DND-41 (cell line): ENCODE measurements around the gene UPB1.

Experiments used
- ATAC-seq: fragments of 200-7000 bp; cut with Tn5 transposase; 3 replicates; pipeline ENCODE4 v1.9.1; 2021; ENCODE audit warnings: low read depth; ENCODE audit not compliant: insufficient read depth
- DNase-seq: peaks from one replicate; pipeline ENCODE4 v3.0.0-alpha.2; 2020
- H2AFZ ChIP-seq: 2 replicates; pipeline ENCODE4 v1.6.0; 2012; ENCODE audit warnings: low read depth, low read length
- H3K27ac ChIP-seq: 2 replicates; pipeline ENCODE4 v1.5.1; 2012; ENCODE audit warnings: low read length, inconsistent platforms
- H3K27me3 ChIP-seq: fragments of 200-600 bp; sonication (generic); 2 replicates; pipeline ENCODE4 v1.6.0; 2012; ENCODE audit warnings: low read length, mild to moderate bottlenecking, inconsistent platforms; ENCODE audit not compliant: insufficient read depth, poor library complexity
- H3K36me3 ChIP-seq: 2 replicates; pipeline ENCODE4 v1.5.1; 2012; ENCODE audit warnings: low read length, inconsistent platforms; ENCODE audit not compliant: insufficient read depth
- H3K4me1 ChIP-seq: 2 replicates; pipeline ENCODE4 v1.5.1; 2012; ENCODE audit warnings: mild to moderate bottlenecking, low read length; ENCODE audit not compliant: insufficient read depth
- H3K4me2 ChIP-seq: 2 replicates; pipeline ENCODE4 v1.6.0; 2012; ENCODE audit warnings: mild to moderate bottlenecking, moderate library complexity, low read length, inconsistent platforms; ENCODE audit not compliant: insufficient read depth
- H3K4me3 ChIP-seq, 2 experiments: fragments of 200-600 bp in 1 of 2; shearing (Covaris generic) in 1 of 2; 2 replicates each; pipeline ENCODE4 v1.5.1; 2012 to 2016; ENCODE audit warnings: inconsistent platforms in 2 of 2, low read length in 2 of 2, mild to moderate bottlenecking in 2 of 2, low read depth in 1 of 2, moderate library complexity in 1 of 2
- H3K79me2 ChIP-seq: 2 replicates; pipeline ENCODE4 v1.6.0; 2012; ENCODE audit warnings: low read length, inconsistent platforms; ENCODE audit not compliant: insufficient read depth
- H3K9ac ChIP-seq: 2 replicates; pipeline ENCODE4 v1.6.0; 2012; ENCODE audit warnings: low read depth, mild to moderate bottlenecking, inconsistent platforms, low read length, moderate library complexity
- H3K9me3 ChIP-seq: 2 replicates; pipeline ENCODE4 v1.5.1; 2012; ENCODE audit warnings: low read length, moderate library complexity, mild to moderate bottlenecking, inconsistent platforms; ENCODE audit not compliant: insufficient read depth, severe bottlenecking
- H4K20me1 ChIP-seq: 2 replicates; pipeline ENCODE4 v1.6.0; 2012; ENCODE audit warnings: low read length; ENCODE audit not compliant: insufficient read depth
- EZH2 ChIP-seq: IDR thresholded peaks from 3 replicates; pipeline ENCODE4 v1.6.1; 2012; ENCODE audit warnings: borderline replicate concordance, low read depth, mild to moderate bottlenecking, moderate library complexity, low read length, inconsistent platforms; ENCODE audit not compliant: severe bottlenecking
- TF ChIP-seq, protein P1 (sequence below): IDR thresholded peaks from 2 replicates; pipeline ENCODE4 v1.5.1; 2012; ENCODE audit warnings: borderline replicate concordance, low read length, moderate library complexity, mild to moderate bottlenecking; ENCODE audit not compliant: poor library complexity, severe bottlenecking; ENCODE audit errors: extremely low read depth

The UPB1 gene

DNA sequence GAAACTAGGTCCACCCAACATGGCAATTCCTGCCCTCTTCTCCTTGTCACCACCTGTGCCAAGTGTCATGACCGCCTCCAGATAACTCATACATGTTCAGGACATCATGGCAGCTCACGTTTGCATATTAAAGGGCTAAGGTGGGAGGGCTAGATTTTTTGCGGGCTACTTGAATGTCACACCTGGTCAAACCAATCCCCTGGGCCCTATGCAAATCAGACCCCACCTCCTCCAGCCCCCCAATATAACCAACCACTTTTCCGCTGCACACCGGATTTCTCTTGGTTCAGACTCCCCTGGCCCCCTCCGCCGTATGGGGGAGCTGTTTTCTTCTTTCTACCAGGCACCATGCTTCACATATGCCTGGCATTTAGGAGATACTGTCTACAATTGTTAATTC is 12.6 kb downstream of the UPB1 start:
- no peak overlapping the region for H3K4me2 ChIP-seq
- ATAC-seq (no peak), DNase-seq (no peak)
- no peaks in the 10 kb centered on the region for H3K27me3 ChIP-seq
- H3K4me3 ChIP-seq, result no peak overlapping the region
- H3K4me1 ChIP-seq, result peaks cover 4% of the 10 kb centered on the region; the same call in 1 of the 2 replicates
- no peaks in the 10 kb centered on the region for H4K20me1 ChIP-seq
- H3K79me2 ChIP-seq, result no peaks in the 10 kb centered on the region
- no peak overlapping the region for H3K27ac ChIP-seq
- H3K36me3 ChIP-seq, result no peaks in the 10 kb centered on the region
- TF ChIP-seq, protein P1, sequence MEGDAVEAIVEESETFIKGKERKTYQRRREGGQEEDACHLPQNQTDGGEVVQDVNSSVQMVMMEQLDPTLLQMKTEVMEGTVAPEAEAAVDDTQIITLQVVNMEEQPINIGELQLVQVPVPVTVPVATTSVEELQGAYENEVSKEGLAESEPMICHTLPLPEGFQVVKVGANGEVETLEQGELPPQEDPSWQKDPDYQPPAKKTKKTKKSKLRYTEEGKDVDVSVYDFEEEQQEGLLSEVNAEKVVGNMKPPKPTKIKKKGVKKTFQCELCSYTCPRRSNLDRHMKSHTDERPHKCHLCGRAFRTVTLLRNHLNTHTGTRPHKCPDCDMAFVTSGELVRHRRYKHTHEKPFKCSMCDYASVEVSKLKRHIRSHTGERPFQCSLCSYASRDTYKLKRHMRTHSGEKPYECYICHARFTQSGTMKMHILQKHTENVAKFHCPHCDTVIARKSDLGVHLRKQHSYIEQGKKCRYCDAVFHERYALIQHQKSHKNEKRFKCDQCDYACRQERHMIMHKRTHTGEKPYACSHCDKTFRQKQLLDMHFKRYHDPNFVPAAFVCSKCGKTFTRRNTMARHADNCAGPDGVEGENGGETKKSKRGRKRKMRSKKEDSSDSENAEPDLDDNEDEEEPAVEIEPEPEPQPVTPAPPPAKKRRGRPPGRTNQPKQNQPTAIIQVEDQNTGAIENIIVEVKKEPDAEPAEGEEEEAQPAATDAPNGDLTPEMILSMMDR, result no peak
- no peak for TF ChIP-seq EZH2
- H2AFZ ChIP-seq, result no peak overlapping the region
- H3K9ac ChIP-seq, result no peak overlapping the region
- no peaks in the 10 kb centered on the region for H3K9me3 ChIP-seq

DNA sequence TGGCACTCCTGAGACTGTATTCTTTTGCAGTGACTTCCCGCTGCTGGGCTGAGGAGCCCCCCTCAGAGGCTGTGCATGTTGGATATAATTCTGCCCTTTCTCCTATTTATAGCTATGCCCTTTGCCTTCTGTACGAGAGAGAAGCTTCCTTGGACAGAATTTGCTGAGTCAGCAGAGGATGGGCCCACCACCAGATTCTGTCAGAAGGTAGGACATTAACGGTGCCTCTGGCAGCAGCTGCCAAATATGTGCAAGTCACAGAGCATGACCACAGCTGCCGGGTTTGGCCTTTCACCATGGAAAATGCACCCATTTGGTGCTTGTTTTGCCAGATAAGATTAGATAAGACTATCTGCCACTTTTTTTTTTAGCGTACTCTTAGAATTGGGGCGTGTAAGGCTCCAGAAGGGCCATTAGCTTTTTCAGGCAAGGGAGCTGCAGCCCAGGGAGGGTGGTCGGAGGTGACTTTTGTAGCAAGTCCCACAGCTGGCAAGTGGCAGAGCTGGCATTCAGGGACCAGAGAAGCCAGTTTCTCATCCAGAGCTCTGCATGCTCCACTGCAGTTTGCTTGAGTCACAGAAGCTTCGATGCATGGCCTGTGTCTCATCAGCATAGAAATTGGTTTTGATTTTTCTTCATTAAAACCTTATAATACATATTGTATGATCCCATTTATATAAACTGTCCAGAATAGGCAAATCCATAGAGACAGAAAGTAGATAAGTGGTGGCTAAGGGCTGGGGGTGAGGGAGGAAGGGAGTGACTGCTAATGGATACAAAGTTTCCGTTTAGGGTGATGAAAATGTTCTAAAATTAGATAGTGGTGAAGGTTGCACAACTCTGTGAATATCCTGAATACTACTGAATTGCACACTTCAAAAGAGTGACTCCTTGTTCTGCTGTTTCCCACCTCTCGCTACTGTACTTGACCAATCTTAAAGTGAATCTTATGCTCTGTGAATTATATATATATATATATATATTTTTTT is 15.8 kb downstream of the UPB1 start:
- H3K4me3 ChIP-seq, result no peak overlapping the region
- H3K79me2 ChIP-seq, result no peaks in the 10 kb centered on the region
- no peak for ATAC-seq
- H3K27ac ChIP-seq, result no peak overlapping the region
- no peak overlapping the region for H3K4me2 ChIP-seq
- H3K27me3 ChIP-seq, result no peaks in the 10 kb centered on the region
- H4K20me1 ChIP-seq, result no peaks in the 10 kb centered on the region
- H3K9ac ChIP-seq, result no peak overlapping the region
- TF ChIP-seq EZH2, result no peak
- TF ChIP-seq, protein P1, result no peak
- no peak overlapping the region for H2AFZ ChIP-seq
- DNase-seq, result no peak
- no peaks in the 10 kb centered on the region for H3K36me3 ChIP-seq
- H3K9me3 ChIP-seq, result no peaks in the 10 kb centered on the region
- no peaks in the 10 kb centered on the region for H3K4me1 ChIP-seq

DNA sequence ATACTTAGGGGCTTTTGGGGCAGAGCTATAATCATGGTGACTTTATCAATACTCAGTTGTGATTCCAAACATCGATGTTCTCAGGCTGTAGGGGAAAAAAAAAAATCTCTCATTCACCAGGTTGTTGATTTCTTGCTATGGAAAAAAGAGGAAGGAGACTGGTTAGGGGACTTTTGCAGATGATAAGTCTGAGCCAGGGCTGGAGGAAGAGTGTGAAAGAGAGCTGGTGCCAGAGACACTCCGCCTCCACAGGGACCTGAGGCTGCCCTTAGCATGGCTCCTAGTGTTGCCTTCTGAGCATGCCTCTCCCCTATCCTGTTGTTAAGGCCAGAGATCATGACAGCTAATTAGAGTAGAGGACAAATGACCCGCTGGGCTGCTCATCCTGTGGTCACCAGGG is 16.9 kb downstream of the UPB1 start:
- Histone ChIP-seq H3K9me3 (no peaks in the 10 kb centered on the region), H3K36me3 (no peaks in the 10 kb centered on the region), H3K4me3 (no peak overlapping the region), H3K79me2 (no peaks in the 10 kb centered on the region), H4K20me1 (no peaks in the 10 kb centered on the region), H3K27me3 (no peaks in the 10 kb centered on the region), H3K27ac (no peak overlapping the region), H3K9ac (no peak overlapping the region), H2AFZ (no peak overlapping the region), H3K4me2 (no peak overlapping the region), H3K4me1 (no peaks in the 10 kb centered on the region)
- no peak for TF ChIP-seq EZH2
- TF ChIP-seq, protein P1, result no peak
- ATAC-seq (no peak), DNase-seq (no peak)
